GM18858 (cell line): Measurements from ENCODE around the gene PTPRA.

Source experiments
- ATAC-seq: cut with Tn5 transposase; IDR thresholded peaks from one replicate; pipeline ENCODE4 v1.9.1; 2021; ENCODE audit not compliant: unreplicated experiment

The PTPRA gene

DNA sequence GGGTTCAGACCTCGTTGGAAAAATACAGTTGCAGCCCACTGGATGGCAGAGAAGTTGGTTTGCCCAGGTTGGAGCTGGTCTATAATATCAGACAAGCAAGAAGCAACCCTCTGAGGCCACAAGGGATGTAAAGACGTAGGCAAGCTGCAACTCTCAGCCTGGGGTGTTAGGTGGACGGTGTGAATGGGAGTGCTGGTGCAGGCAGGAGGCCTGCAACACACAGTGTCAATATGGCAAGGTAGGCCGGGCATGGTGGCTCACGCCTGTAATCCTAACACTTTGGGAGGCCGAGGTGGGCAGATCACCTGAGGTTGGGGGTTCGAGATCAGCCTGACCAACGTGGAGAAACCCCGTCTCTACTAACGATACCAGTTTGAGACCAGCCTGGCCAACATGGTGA lies 22.2 kb upstream of the PTPRA start:
- ATAC-seq: no peak

DNA sequence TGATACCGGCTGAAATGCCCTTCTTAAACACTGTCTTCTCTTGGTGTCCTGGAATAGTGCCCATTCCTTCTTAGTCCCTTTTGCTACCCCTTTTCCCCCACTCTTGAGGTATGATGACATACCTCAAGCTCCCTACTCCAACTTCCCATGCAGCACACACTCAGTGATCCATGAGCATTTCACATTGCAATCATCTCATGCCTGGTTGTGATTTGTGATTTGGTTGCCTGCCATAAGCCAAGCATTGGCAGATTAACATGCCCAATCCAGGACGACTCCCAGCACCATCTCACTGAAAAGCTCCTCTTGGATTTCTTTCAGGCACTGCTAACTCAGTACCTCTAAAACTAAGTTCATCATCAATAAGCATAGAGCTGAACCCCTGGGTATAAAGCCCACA lies 14.7 kb upstream of the PTPRA start:
- no peak for ATAC-seq

DNA sequence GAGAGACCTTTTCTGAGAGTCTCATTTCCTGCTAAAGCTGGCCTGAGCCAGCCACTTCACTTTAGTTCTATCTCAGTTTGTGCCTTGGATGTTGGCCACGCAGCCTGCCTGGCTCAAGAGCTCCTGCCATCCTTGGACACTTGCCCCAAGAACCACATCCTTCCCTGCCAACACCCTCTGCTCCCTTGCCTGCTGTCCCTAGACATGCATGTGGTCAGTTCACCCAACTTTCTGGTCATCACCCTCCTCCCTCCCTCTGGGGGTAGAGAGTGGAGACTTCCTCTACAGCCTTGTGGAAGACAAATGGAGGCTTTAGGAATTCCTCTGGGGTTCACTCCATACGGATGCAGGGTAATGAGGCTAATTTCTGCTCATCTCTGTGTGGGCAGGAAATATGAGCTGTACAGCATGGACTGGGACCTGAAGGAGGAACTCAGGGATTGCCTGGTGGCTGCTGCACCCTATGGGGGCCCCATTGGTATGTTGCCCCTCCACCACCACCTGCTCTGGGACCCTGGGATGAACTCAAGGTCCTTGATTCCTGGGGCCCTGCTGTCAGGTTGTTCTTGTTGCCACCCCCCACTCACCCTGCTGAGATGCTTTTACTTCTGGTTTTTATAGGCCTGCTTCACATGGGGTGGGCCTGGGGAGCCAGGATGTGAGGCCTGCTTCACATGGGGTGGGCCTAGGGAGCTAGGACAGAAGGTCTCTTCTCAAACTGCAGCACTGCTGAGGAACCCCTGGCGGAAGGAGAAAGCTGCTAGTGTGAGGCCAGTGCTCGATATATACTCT lies 13.8 kb upstream of the PTPRA start:
- ATAC-seq: no peak

DNA sequence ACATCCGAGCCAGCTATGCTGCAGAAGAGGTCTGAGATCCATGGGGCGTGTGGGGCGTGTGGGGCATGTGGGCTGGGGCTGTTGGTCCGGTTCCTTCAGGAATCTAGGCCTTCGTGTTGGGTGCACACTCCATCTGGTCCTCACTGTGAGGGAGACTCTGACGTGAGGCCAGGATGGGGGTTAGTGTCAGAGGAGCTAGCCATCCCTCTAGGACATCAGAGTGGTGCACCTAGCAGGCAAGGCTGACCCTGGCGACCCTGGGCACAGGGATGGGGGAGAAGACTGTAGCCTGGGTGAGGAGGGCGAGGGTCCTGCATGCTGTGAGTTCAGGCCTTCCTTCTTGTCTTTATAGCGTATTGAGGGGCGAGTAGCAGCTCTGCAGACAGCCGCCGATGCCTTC lies 8.7 kb upstream of the PTPRA start:
- ATAC-seq: no peak

DNA sequence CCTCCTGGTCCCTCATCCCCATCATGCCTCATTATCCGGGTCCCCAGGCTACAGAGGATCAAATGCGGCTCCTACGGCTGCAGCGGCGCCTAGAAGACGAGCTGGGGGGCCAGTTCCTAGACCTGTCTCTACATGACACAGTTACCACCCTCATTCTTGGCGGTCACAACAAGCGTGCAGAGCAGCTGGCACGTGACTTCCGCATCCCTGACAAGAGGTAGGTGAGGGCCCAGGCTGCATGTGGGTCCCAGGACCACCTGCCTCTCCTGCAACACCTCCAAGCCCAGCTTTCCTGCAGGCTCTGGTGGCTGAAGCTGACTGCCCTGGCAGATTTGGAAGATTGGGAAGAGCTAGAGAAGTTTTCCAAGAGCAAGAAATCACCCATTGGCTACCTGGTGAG lies 8.2 kb upstream of the PTPRA start:
- no peak for ATAC-seq

DNA sequence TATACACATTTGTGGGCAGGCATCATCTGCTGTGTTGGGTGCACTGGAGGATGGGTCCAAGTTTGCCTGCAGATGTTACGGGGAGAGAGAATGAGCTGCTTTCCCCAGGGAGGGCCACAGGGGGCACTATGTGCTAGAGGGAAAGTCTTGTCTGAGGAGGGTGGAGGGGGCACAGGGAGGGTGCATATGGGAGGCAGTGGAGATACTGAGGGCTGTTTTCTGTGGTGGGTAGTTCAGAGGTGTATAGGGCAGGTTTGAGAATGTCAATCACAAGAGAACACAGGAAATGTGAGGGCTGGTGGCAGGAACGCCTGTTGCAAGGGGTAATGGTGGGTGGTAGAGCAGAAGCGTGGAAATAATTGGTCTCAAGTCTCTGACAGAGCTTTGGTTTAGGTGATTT lies 7.7 kb upstream of the PTPRA start:
- ATAC-seq: no peak

DNA sequence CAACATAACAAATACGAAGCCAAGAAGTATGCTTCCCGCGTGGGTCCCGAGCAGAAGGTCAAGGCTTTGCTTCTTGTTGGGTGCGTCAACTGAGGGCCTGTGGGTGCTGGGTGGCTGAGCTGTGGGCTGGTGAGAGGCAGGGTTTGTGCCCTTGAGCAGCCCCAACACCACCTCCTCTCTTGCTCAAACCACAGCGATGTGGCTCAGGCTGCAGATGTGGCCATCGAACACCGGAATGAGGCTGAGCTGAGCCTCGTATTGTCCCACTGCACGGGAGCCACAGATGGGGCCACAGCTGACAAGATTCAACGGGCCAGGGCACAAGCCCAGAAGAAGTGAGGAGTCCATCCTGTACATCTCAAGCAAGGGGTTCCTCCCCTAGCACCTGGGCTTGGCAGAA lies 7.0 kb upstream of the PTPRA start:
- ATAC-seq: no peak

DNA sequence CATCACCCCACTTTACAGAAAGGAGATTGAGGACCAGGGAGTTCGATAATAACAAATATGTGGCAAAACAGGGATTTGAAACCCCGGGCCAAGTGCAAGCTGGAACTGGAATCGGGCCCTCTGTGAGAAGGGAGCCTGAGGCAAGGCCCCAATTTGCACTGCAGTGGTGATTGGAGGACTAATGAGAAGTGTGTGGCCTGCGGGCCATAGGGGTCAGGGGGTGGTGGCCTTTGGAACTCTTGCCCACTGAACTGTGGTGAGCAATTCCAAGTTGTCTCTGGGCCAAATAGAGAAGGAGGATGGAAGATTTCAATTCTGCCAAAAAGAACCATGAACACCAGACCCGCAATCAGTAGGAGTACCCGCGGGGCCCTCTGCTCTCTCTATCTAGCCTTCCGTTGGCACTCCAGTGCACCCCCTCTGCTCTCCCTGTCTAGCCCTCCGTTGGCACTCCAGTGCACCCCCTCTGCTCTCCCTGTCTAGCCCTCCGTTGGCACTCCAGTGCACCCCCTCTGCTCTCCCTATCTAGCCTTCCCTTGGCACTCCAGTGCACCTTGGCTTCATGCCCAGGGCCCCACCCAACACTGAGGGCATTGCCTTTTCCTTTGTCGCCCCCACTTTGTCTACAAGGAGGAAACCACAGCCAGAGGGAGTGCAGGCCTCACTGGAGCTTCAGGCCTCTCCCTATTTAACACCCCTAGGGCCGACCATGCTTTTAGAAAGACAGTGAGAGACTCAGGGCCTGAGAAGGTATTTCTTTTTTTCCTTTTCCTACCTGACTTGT lies 6.0 kb upstream of the PTPRA start:
- no peak for ATAC-seq

DNA sequence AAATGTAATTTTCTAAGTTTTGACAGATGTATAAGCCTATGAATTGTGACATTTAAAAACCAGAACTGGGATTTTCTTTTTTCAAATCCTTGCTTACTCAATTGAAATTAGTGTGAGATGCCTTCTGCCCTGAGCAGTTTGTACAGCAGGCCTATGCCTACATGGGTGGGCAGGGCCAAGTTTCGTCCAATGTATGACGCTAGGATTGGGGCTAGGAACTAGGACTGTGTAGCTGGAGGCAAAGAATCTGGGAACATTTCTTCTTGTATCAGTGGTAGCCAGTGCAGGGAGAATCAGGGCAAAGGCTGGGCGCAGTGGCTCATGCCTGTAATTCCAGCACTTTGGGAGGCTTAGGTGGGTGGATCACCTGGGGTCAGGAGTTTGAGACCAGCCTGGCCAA lies 3.9 kb upstream of the PTPRA start:
- no peak for ATAC-seq

DNA sequence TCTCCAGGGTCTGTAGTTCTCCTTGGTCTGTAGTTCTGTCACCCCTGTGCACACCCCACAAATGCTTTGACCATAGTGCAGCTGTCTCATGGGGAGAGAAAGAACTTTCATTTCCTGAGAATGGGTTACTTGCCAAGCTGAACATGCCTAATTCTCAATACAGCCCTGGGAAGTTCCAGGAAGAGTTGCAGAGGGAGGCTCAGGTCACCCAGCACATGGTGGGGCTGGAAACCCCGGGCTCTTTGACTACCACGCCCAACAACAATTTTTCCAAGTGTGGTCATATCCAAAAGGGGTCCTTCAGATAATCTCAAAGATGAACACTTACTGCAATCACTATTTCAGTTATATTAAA lies 2.2 kb upstream of the PTPRA start:
- ATAC-seq: no peak

DNA sequence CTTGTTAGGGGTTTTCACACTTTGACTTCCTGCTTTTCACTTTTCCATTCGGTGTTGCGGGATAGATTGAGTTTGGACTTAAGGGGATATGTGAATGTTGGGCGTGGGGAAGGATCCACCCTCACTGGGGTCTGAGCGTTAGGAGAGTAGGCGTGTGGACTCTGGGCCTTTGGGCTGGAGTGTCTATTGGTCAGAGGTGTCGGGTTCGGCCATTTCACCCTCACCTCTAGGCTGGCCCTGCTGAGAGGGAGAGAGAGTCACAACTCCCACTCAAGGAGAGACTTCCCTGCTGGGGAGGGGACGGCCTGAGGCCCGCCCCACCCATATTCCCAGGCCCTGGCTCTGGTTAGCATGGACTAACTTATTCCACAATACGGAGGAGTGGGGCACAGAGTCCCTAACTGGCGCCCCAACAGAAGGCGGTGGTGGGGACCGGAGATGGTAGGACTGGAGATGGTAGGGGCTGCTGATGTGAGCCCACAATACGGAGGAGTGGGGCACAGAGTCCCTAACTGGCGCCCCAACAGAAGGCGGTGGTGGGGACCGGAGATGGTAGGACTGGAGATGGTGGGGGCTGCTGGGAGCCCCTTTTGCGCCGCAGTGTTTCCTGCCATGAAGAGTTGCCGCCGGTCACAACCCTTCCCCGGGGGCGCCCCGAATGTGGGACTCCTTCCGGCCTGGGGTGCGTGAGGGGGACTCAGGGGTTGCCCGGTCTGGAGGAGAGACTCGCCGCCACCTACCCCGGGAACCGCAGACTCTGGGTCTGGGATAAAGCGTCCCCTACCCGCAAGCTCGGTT lies 1.4 kb upstream of the PTPRA start:
- no peak for ATAC-seq

DNA sequence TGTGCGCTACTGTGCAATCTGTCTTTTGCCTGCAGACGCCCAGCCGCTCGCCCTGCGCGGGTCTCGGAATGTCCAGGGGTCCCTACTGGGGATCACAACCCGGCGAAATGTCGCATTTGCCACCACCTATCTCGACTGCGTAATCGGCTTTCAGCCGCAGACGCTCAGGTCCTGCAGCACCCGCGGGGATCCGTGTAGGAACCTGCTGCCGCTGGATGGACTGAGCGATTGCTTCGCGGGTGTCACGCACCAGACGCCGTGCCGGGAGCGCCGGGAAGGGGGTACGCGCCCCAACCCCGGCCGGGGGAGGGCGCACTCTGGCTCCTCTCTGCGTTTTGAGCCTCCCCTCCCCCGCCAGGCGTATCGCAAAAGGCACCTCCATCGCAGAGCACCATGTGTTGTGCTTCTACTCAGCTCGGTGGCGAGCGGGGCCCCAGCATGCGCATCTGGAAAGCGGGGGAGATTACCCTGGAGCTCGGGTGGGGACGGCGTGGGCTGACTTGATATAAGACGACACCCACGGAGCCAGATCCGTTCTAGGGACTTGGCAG lies 747 bp upstream of the PTPRA start:
- ATAC-seq: no peak

DNA sequence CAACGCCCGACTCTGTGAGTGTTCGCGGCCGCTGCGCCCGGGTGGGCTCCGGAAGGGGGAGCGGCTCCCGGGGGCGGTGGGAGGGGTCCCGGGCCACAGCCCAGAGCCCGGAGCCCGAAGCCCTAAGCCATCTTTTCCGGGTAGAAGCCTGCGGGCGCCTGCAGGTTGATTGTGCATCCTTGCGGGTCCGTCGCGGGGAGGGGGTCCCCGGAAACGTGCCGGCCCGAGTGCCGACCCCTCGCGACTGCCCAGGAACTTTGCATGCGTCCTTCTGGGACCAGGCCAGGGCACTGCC lies 413 bp downstream of the PTPRA start:
- ATAC-seq: peak; percentile 28

DNA sequence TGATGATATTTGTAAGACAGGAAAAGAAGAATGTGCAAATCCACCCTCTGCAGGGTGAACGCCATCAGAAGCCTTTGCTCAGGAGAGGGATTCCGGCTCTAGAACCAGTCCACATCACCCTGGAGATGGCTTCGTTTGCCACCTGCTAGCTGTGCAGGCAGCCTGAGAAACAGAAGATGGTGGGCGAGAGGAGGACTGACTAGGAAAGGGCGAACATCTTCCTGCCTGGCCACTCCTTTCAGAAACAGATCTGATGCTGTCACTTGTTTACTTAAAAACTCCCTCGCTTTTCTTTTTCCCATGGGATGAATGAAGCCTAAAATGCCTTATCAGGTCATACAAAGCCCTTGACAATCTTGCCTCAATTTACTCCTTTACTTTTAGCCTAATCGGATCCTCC lies 1.2 kb downstream of the PTPRA start:
- no peak for ATAC-seq

DNA sequence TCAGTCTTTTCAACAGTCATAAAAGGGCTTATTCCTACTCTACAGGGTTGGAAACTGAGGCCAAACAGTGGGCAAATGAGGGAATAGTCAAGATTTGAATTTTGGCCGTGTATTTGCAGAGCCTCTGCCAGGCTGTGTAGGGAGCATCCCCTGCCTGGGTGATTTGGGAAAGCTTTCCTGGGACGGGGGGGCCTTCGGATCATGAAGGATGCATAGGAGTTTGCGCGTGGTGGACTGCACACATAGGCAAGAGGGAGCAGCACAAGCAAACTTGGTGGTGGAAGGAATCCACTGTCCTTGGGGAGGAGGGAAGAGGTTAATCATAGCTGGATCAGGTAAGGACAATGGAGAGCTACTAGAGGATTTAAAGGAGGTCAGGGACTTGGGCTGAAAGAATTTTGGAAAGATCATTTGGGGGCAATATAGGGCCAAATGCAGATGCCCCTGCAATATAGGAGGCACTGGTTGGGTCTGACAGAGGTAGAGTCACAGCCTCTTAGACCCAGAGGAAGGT lies 2.5 kb downstream of the PTPRA start:
- no peak for ATAC-seq

DNA sequence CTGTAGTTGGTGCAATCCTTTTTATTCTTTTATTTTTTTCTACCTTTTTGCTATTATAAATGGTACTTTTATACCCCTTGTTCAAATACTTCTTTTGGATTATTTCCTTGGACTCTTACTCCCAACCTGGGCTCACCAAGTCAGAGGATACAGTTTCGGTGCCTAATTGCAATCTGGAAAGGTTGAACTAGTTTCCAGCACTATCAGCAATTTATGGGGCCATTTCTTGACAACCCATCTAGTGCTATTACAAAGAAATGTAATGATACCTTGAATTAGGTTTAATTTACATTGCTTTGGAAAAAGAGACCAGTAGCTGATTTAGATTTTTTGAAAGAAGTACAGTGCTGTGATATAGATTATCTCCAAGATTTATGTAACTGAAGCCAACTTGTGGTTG lies 5.2 kb downstream of the PTPRA start:
- no peak for ATAC-seq

DNA sequence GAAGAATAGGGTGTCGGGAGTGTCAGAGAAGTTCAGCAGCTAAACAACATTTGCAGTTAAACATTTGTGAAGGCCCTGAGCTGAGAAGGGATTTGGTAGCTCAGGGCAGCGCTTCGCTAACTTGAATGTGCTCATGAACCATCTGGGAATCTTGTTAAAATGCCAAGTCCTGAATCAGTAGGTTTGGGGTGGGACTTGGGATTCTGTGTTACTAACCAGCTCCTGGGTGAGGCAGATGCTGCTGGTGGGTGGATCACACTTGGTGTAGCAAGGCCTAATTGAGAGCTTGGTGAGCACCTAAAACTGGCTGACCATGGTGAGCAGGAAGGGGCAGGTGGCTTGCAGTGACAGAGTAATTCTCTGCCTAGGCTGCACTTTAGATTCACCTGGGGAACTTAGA lies 5.9 kb downstream of the PTPRA start:
- ATAC-seq: no peak

DNA sequence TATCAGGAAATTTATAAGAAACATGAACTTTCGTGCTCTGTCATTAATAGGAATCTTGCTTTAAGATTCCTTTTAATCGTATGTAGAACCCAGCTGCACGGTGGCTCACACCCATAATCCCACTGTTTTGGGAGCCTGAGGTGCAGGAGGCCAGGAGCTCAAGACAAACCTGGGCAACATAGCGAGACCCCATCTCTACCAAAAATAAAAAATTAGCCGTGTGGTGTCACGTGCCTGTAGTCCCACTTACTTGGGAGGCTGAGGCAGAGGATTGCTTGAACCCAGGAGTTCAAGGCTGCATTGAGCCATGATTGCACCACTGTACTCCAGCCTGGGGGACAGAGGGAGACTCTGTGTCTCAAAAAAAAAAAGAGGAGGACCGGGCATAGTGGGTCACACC lies 7.4 kb downstream of the PTPRA start:
- ATAC-seq: no peak

DNA sequence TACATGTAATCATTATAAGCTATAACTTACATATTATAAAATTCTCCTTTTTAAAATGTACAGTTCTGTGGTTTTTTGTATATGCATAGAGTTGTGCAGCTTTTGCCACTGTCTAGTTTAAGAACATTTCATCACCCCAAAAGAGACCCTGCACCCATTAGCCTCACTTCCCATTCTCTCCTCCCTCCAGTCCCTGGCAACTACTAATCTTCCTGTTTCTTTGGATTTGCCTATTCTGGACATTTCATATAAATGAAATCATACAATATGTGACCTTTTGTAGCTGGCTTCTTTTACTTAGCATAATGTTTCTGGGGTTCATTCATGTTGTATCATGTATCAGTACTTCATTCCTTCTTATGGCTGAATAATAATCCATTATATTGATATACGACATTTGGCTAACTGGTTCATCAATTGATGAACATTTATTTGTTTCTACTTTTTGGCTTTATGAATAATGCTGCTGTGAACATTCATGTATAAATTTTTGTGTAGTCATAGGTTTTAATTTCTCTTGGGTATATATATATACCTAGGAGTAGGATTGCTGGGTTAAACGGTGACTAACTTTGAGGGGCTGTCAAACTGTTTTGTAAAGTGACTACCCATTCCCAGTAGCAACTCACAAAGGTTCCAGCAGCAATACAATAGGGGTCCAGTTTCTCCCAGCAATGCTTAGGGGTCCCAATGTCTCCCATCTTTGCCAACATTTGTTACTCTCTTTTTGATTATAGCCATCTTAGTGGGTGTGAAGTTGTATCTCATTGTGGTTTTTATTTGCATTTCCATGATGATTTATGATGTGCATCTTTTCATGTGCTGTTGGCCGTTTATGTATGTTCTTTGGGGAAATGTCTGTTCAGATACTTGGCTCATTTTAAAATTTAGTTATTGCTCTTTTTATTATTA lies 10.7 kb downstream of the PTPRA start:
- ATAC-seq: no peak

DNA sequence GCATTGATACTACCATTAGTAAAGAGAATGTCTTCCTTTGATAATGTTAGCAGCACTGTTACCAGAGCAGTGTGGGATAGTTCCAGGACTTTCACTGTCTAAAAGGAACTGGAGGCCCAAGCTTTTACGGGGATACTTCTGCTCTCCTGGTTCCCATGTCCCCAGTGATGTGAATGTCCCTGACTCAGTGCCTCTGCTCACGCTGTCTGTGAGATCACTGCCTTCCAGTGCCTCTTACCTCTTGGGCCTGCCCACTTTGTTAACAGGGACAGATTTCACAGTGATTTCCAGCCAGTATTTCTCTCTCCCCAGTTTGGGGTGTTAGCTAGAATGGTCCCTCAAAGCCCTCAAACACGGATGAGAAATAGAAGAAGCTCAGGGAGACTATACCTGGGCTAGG lies 14.4 kb downstream of the PTPRA start:
- no peak for ATAC-seq
